HG02973 (cell line): ENCODE measurements around the gene CLEC2L.

ENCODE experiments used
- ATAC-seq: cut with Tn5 transposase; IDR thresholded peaks from one replicate; pipeline ENCODE4 v1.9.1; 2021; ENCODE audit warnings: moderate library complexity; ENCODE audit not compliant: unreplicated experiment

Gene CLEC2L

DNA sequence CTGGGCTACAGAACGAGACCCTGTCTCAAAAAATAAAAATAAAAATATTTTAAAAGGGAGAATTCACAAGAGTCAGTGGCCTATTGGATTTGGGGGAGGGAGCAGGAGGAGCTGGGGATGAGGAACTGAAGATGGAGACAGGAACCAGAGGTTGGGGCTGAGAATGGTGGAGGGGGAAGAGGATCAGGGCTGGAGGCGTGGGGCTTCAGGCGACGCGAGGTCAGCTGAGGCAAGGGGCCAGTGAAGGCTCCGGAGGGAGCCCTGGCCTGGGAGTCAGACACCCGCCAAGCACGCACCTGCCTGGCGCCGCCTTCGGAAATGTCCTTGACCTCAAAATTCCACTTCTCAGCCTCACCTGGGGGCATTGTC lies 671 bp upstream of the CLEC2L start:
- no peak for ATAC-seq

DNA sequence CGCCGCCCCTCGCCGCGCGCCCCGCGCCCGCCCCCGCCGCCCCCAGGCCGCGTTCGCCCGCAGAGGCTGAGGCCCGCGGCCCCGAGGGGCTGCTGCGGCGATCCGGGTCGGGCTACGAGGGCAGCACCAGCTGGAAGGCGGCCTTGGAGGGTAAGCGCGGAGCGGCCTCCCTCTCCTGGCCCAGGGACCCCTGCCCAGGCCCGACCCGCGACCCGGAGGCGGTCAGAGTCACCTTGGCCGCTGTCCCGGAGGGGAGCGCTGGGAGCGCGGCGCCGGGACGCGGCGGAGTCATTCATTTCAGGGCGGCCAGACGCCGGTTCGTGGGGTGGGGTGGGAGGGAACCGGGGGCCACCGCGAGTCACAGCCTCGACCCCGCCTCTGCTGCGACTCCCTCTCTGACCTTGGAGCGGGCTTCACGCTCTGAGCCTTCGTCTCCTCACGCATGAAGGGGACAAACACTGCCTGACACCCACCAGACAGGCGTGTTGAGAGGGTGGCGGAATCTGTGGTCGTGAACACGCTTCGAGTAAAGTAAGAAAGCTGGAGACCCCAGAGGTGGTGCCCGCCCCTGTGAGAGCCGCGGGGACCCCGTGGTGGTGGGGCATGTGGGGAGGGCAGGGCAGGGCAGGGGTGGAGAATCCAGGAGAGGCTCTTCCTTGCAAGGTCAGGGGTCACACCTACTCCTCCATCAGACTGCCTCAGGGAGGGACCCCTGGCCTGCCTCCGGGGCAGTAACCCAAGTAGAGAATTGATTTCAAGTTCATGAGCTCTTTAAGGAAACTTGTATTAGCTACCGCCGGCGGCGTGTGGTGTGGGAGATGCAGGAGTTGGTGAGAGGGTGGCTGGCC lies 707 bp downstream of the CLEC2L start:
- ATAC-seq = no peak

DNA sequence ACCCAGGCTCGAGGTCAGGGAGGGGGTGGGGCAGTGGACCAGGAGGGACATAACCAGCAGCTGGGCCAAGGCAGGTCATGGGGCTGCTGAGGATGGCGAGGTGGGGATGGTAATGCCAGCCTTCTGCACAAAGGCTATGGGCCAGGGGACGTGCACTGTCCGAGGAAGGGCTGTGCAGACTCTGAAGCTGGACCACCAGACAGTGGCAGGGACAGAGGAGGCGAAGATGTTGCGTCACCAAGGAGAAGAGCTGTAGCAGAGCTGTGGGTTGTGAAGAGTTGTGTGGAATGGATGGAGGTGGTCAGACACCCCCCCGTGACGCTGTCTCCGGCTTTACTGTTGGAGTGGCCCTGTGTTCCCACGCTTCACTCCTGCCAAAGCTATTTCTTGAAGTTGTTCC lies 1.8 kb downstream of the CLEC2L start:
- ATAC-seq = no peak

DNA sequence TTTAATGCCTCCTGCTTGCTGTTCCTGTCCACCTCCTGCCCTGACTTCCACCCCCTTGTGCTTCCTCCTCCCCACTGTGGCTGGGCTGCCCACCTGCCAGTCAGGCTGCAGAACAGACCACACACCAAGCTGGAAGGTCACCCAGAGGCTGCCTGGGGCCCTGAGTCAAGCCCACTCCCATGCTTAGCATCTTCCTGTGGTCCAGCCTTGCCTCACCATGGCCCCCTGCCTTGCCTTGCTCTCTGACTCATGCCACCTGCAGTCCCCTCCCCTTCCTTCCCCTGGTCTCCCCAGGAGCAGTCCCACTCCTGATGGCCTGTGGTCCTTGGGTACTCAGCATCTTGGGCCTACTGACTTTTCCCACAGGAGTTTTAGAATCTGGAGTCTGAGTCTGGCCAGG lies 2.3 kb downstream of the CLEC2L start:
- ATAC-seq = no peak

DNA sequence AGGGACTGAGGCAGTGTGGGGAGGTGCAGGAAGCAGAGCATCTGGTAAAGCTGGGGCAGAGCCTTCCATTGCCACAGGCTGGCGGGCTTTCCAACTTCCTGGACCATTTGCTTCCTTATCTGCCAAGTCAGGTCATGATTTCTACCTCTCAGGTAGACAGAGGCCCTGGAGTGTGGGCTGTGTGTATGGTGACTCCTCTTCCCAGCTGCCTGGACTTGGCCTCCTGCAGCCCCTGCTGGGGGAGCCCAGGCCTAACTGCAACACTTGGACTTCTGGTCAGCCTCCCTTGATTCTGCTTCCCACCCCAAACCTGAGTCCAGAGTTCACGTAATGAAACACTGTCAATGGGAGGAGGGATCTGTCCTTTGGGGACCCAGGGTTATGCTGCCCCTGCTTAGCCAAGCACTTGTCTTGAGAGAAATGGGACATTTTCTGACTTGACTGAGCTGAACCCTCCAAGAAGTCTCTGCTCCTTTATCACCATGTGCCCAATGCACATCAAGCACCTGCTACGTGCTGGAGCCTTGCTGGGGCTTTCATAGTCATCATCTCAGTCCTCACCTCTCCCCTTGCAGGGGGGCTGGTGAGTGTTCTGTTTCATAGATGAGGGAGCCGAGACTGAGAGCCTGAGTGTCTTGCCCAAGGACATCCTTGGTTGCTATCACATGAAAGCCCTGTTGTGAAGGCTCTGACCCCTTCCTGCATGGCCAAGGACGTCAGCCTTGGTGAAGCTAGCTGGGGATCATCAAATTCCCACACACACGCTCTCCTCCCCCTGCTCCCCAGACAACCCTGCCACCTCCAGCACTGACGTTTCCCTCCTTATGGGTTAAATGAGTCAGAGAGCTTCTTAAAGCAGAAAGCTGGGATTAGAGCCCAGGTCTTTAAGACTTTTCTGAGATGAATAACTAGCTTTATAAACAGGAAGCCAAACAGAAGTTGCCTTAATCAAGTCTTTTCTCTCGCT lies 3.4 kb downstream of the CLEC2L start:
- ATAC-seq = no peak

DNA sequence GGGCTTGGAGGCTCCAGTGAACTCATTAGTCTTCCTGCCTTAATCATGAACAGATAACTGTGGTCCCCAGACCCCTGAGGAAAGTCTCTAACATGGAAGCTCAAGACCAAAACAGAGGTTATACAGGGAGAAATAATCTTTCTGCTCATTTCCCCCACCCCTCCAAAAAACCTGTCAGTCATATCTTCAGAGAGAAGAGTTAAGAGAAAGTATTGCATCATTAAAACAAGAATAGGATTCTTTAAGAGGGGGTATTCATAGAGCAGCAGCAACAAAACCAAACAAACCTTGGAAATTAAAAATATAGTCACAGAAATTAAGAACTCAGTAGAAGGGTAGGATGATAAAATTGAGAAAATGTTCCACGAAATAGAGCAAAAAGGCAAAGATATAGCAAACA lies 7.6 kb downstream of the CLEC2L start:
- ATAC-seq = no peak

DNA sequence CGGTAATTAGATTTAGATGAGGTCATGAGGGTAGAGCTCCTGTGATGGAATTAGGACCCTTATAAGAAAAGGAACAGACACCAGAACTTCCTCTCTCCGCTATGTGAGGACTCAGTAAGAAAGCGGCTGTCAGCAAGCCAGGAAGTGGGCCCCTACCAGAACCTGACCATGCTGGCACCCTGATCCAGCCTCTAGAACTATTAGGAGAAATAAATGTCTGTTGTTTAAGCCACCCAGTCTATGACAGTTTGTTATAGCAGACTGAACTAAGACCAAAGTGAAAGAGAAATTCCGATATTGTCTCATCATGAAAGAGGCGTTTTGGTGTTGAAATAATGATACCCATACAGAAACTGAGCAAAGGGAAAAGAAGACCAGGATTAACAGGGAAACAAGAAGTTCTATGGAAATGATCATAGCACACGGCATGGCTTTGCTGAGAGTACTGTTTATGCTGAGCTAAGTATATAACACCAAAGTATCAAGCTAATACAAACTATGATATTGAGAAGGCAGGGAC lies 9.2 kb downstream of the CLEC2L start:
- no peak for ATAC-seq

DNA sequence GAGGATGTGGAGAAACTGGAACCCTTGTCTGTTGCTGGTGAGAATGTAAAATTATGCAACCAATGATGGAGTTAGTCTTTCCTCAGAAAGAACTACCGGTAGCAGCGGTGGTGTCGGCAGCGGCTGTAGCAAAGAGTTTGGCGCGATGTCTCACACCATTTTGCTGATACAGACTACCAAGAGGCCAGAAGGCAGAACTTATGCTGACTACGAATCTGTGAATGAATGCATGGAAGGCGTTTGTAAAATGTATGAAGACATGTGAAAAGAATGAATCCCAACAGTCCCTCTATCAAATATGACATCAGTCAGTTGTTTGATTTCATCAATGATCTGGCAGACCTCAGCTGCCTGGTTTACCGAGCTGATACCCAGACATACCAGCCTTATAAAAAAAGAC lies 10.6 kb downstream of the CLEC2L start:
- ATAC-seq = no peak

DNA sequence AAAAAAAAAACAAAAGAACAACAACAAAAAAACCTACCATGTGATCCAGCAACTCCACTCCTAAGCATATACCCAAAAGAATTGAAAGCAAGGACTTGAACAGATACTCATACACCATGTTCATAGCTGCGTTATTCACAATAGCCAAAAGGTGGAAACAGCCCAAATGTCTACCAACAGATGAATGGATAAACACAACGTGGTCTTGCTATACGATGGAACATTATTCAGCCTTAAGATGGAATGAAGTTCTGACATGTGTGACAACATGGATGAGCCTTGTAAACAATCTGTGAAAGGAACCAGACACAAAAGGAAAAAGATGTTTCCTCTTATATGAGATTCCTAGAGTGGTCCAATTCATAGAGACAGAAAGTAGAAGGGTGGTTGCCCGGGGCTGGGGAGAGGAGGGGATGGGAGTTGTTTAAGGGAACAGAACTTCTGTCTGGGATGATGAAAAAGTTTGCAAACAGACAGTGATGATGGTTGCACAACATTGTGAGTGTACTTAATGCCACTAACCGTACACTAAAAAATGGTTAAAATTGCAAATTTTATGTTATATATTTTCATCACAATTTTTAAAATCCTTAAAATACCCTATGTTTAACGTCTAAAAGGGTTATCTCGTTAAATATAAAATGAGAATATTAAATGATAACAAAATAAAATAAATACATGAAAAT lies 11.6 kb downstream of the CLEC2L start:
- no peak for ATAC-seq

DNA sequence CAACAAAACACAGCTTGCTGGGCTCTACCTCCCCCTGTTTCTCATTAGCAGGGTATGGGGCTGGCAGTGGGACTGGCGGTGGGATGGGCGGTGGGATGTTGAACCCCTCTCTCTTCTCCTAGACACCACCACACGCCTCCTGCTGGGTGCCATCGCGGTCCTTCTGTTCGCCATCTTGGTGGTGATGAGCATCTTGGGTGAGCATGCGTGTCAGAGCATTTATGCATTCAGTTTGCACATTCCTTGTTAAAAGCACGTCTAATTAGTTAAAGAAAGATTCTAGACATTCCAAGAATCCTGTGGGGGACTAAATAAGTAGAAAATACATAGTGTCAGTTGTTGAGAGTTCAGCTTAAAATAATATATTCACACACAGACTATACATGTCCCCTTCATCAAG lies 12.7 kb downstream of the CLEC2L start:
- ATAC-seq = no peak

DNA sequence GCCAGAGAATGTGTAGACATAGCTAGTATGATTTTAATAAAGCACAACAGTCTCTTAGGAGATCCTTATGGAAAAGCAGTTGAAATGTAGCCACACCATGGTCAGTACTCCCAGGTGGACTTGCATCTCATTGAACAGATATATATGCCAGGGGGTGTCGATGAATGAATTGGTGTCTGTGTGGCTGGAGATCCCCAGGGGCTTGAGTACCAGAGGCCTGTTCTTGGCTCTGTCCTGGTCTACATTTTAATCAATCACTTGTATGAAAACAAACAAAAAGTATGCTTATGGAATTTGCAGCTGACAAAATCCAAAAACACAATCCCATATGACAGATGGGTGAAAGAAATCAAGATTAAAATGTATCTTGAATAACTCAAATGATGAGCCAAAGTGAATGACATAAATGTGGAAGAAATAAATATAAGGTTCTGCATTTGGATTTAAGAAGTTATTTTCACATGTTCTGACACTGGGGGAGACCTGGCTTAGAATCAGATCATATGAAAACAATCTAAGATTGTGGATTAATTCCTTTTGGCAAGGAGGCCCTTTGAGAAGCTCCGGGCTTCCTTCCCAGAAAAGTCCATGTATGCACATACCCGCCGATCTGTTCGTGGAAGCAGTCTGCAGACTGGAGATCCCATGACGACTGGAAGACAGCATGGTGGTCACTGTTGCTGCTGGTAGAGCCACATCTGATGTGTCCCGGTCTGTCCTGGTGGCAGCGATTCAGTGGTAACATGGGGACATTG lies 15.6 kb downstream of the CLEC2L start:
- ATAC-seq = no peak

DNA sequence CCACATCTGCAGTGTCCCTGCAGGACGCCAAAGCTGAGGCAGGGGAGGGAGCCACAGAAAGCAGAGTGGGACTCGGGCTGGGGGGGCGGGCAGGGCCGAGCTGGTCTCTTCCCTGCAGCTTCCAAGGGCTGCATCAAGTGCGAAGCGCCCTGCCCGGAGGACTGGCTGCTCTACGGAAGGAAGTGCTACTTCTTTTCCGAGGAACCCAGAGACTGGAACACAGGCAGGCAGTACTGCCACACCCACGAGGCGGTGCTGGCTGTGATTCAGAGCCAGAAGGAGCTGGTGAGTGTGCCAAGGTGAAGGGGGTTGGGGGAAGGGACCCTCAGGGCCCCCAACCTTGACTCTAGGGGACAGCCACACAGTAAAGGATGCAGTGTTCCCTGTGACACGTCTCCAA lies 16.7 kb downstream of the CLEC2L start:
- ATAC-seq = no peak

DNA sequence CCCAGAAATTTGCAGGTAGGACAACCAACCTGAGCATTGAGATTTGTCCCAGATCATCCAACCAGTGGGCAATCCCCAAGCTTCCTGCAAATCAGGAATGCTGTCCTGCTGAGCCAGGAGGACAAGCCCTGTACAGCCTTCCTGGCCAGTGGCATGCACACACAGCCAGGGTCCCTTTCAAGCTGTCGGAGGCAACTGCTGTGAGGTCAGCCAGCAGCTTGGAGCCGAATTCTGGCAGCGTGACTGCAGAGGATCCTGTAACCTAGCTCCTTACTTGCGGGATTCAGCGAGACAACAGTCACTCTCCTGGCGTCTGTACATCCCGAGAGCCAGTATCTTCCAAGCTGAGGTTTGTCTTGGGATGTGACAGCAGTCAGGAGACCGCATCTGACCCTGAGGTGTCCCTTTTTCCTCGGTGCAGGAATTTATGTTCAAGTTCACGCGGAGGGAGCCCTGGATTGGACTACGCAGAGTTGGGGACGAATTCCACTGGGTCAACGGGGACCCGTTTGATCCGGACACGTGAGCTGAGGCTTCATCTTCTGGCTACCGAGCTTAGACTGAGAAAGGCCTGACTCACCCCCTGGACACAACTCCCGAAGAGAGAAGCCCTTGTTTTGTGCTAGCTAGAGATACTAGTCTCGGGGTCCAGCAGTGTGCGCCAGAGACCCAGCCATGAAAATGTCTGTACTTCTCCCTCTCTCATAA lies 18.3 kb downstream of the CLEC2L start:
- no peak for ATAC-seq

DNA sequence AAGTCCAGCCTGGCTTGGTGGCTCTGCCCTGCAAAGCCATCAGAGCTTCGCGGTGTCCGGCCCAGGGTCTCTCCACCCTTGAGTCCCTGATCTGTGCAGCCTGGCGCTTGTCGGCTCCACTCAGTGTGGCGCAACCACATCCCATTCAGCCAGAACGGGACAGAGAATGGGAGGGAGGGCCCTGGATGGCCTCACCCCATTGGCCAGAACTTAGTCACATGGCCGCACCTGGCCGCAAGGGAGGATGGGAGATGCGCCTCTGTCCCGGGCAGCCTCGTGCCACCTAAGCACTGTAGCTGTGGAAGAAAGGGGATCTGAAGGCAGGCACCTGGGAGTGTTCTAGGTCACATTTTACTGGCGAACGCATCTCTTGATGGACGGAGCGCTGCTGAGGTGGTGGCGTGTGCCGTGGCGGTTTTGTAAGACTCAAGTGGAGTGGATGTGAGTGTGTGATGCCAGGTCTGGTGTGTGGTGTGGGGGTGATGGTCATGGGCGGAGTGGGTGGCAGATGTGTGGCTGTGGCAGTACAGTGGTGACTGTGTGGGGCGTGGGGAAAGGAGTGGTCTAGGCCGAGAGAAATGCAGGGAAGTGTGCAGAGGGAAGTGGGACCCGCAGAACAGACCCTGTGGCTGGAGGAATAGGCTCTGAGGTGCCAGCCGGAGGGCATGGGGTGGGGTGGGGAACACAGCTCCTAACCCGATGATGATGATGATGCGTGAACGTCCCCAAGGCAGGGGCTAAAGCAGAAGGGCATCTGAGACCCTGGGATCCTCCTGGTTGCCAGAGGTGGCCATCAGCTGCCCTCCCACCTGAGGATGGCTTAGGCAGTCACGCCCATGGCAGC lies 19.0 kb downstream of the CLEC2L start:
- ATAC-seq = no peak

DNA sequence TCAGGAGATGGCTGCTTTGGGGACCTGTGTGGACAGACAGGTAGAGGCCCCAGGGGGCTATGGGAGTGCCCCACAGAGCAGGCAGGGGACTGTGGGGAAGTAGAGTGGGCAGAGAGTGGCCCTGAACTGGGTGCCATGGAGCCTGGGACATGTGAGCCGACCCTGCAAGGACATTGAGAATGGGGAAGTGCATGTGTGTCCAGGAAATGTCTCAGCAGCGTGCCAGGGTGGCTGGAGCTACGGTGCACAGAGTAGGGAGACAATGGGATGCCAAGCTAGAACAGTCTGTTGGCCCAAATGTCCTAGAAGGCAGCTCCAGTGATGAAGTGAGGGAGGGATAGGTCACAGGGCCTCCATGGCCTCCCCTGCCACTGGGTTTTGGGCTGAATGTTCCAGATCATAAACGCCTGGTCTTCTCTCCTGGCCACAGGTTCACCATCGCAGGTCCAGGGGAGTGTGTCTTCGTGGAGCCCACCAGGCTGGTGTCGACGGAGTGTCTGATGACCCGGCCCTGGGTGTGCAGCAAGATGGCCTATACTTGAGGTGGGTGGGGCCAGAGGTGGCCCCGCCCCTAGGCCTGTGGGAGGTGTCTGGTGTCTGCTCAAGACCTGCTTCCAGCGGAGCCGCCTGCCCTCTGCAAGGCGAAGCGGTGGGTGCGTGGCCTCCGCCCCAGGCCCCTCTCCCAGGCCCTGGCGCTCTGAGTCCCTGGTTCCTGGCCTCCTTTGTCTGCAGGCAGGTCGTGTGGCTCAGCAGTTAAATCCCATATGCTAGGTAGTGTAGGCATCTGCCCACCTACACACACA lies 20.5 kb downstream of the CLEC2L start:
- no peak for ATAC-seq

DNA sequence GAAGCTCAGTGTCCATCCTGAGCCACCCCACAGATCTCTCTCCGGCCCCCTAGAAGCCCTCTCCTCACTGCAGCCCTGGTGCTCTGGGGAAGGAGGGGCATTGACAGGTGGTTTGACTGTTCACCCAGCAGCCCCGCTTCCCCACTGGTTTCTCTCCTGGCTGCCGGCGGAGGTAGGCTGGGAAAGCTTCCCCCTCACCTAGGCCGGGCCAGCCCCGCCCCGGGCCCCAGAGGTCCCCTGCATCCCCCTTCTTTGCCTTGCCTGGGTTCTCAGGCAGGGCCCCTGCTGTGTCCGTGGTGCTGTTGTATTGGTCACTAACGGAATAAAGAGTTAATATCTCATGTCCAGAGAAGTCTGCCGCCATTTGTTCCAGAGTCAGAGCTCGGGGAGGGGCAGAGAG lies 21.2 kb downstream of the CLEC2L start:
- ATAC-seq = no peak

DNA sequence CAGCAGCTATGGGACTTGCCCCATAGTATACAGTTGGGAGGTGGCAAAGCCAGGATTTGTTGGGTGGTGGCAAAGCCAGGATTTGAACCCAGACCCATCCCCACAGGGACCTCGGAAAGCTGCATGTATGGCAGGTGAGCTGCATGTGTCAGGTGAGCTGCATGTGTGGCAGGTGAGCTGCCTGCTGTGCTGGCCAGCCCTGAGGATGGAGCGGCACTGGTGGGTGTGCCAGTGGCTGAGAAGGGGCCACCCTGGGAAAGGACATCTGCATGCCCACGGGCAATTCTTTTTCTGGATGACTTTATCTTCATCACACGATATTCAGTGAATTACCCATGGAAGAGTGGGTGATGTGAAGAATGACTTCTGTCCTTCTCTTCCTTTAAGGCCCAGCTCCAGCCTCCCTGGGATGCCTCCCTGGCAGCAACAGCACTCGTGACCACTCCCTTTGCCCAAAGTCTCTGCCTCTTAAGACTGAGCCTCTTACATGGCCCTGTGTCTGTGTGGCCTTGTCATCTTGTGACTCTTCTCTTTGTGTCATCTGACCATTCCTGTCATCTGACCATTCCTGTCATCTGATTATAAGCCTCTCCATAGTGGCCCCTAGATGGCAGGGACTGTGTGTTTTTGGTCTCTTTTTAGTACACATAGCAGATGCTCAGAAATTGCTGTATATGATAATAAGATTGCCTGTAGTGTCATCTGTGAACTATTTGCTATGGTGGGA lies 25.0 kb downstream of the CLEC2L start:
- ATAC-seq = no peak
